HUES6 (cell line): ENCODE measurements around the gene KCNMA1.

Experiments used
- H3K27ac ChIP-seq: 2 replicates; pipeline ENCODE4 v1.7.0; 2013; ENCODE audit warnings: low read depth, mild to moderate bottlenecking, low read length, inconsistent platforms
- H3K27me3 ChIP-seq: 2 replicates; pipeline ENCODE4 v1.6.1; 2013; ENCODE audit warnings: low read length; ENCODE audit not compliant: control insufficient read depth, insufficient read depth
- H3K36me3 ChIP-seq: 2 replicates; pipeline ENCODE4 v1.6.1; 2013; ENCODE audit warnings: low read length; ENCODE audit not compliant: control insufficient read depth, insufficient read depth
- H3K4me1 ChIP-seq: 2 replicates; pipeline ENCODE4 v1.6.1; 2013; ENCODE audit warnings: low read length; ENCODE audit not compliant: control insufficient read depth, insufficient read depth
- H3K4me3 ChIP-seq: 2 replicates; pipeline ENCODE4 v1.5.1; 2013; ENCODE audit warnings: low read depth, low read length
- H3K9ac ChIP-seq: one replicate; pipeline ENCODE4 v1.6.1; 2013; ENCODE audit warnings: mild to moderate bottlenecking, low read length
- H3K9me3 ChIP-seq: 2 replicates; pipeline ENCODE4 v1.6.1; 2013; ENCODE audit warnings: low read depth, low read length; ENCODE audit not compliant: control insufficient read depth, insufficient read depth

The KCNMA1 gene

GRCh38 chr10:77400033-77400432 is 237.6 kb downstream of the KCNMA1 start:
- Histone ChIP-seq H3K9ac (no peak overlapping the region), H3K27ac (no peak overlapping the region), H3K4me1 (peaks cover 6% of the 10 kb centered on the region; the same call in 1 of the 2 replicates), H3K9me3 (no peaks in the 10 kb centered on the region), H3K4me3 (no peak overlapping the region), H3K27me3 (no peaks in the 10 kb centered on the region; the same call in 1 of the 2 replicates), H3K36me3 (no peaks in the 10 kb centered on the region)

- no peak overlapping the region for H3K9ac ChIP-seq
Observed at GRCh38 chr10:77398986-77399755, 238.4 kb downstream of the KCNMA1 start.

GRCh38 chr10:77398558-77398957 is 239.1 kb downstream of the KCNMA1 start:
- H3K4me1 ChIP-seq = peaks cover 2% of the 10 kb centered on the region; the same call in 1 of the 2 replicates
- H3K9me3 ChIP-seq = no peaks in the 10 kb centered on the region
- H3K9ac ChIP-seq = no peak overlapping the region
- H3K27me3 ChIP-seq = no peaks in the 10 kb centered on the region; the same call in 1 of the 2 replicates
- no peaks in the 10 kb centered on the region for H3K36me3 ChIP-seq
- no peak overlapping the region for H3K27ac ChIP-seq
- H3K4me3 ChIP-seq = no peak overlapping the region

More at GRCh38 chr10:77398986-77399755, 238.4 kb downstream of the KCNMA1 start:
- Histone ChIP-seq H3K9me3 (no peaks in the 10 kb centered on the region), H3K4me1 (peaks cover 6% of the 10 kb centered on the region; the same call in 1 of the 2 replicates), H3K27ac (no peak overlapping the region), H3K36me3 (no peaks in the 10 kb centered on the region), H3K27me3 (no peaks in the 10 kb centered on the region; the same call in 1 of the 2 replicates), H3K4me3 (no peak overlapping the region)

- no peak overlapping the region for H3K27ac ChIP-seq
- H3K9me3 ChIP-seq = no peaks in the 10 kb centered on the region
- no peaks in the 10 kb centered on the region; the same call in 1 of the 2 replicates for H3K27me3 ChIP-seq
- H3K4me3 ChIP-seq = no peak overlapping the region
- no peaks in the 10 kb centered on the region; the same call in 1 of the 2 replicates for H3K4me1 ChIP-seq
- no peak overlapping the region for H3K9ac ChIP-seq
- H3K36me3 ChIP-seq = no peaks in the 10 kb centered on the region
Observed at GRCh38 chr10:77397103-77397502, 240.5 kb downstream of the KCNMA1 start.

- no peaks in the 10 kb centered on the region for H3K9me3 ChIP-seq
- peaks cover 5% of the 10 kb centered on the region for H3K4me1 ChIP-seq
- H3K27ac ChIP-seq = no peak overlapping the region
Observed at GRCh38 chr10:77396290-77396689, 241.3 kb downstream of the KCNMA1 start.

GRCh38 chr10:77393821-77394501 is 243.6 kb downstream of the KCNMA1 start:
- no peaks in the 10 kb centered on the region for H3K36me3 ChIP-seq
- no peak overlapping the region for H3K4me3 ChIP-seq

More at GRCh38 chr10:77396290-77396689, 241.3 kb downstream of the KCNMA1 start:
- no peaks in the 10 kb centered on the region for H3K27me3 ChIP-seq
- no peak overlapping the region for H3K4me3 ChIP-seq
- no peaks in the 10 kb centered on the region for H3K36me3 ChIP-seq
- no peak overlapping the region for H3K9ac ChIP-seq

GRCh38 chr10:77393411-77393810 is 244.2 kb downstream of the KCNMA1 start:
- Histone ChIP-seq H3K36me3 (no peaks in the 10 kb centered on the region), H3K4me1 (peaks cover 22% of the 10 kb centered on the region), H3K9me3 (no peaks in the 10 kb centered on the region), H3K9ac (no peak overlapping the region), H3K27ac (no peak overlapping the region), H3K27me3 (no peaks in the 10 kb centered on the region), H3K4me3 (no peak overlapping the region)

More at GRCh38 chr10:77393821-77394501, 243.6 kb downstream of the KCNMA1 start:
- Histone ChIP-seq H3K9me3 (no peaks in the 10 kb centered on the region), H3K4me1 (peaks cover 17% of the 10 kb centered on the region), H3K9ac (no peak overlapping the region), H3K27ac (no peak overlapping the region), H3K27me3 (no peaks in the 10 kb centered on the region)

- Histone ChIP-seq H3K4me1 (peaks cover 25% of the 10 kb centered on the region), H3K36me3 (no peaks in the 10 kb centered on the region), H3K9ac (no peak overlapping the region), H3K27me3 (no peaks in the 10 kb centered on the region), H3K27ac (no peak overlapping the region), H3K9me3 (no peaks in the 10 kb centered on the region), H3K4me3 (no peak overlapping the region)
Observed at GRCh38 chr10:77392851-77393250, 244.8 kb downstream of the KCNMA1 start.

GRCh38 chr10:77392236-77392721 is 245.3 kb downstream of the KCNMA1 start:
- Histone ChIP-seq H3K27me3 (no peaks in the 10 kb centered on the region), H3K4me1 (peaks cover 26% of the 10 kb centered on the region), H3K9me3 (no peaks in the 10 kb centered on the region), H3K4me3 (no peak overlapping the region), H3K27ac (no peak overlapping the region), H3K36me3 (no peaks in the 10 kb centered on the region), H3K9ac (no peak overlapping the region)

- peaks cover 28% of the 10 kb centered on the region for H3K4me1 ChIP-seq
- no peaks in the 10 kb centered on the region for H3K9me3 ChIP-seq
- no peak overlapping the region for H3K9ac ChIP-seq
- no peak overlapping the region for H3K27ac ChIP-seq
- no peaks in the 10 kb centered on the region for H3K27me3 ChIP-seq
- no peak overlapping the region for H3K4me3 ChIP-seq
- no peaks in the 10 kb centered on the region for H3K36me3 ChIP-seq
Observed at GRCh38 chr10:77391605-77392235, 245.9 kb downstream of the KCNMA1 start.
